ENCODE results near the gene RIPPLY3.

DNA sequence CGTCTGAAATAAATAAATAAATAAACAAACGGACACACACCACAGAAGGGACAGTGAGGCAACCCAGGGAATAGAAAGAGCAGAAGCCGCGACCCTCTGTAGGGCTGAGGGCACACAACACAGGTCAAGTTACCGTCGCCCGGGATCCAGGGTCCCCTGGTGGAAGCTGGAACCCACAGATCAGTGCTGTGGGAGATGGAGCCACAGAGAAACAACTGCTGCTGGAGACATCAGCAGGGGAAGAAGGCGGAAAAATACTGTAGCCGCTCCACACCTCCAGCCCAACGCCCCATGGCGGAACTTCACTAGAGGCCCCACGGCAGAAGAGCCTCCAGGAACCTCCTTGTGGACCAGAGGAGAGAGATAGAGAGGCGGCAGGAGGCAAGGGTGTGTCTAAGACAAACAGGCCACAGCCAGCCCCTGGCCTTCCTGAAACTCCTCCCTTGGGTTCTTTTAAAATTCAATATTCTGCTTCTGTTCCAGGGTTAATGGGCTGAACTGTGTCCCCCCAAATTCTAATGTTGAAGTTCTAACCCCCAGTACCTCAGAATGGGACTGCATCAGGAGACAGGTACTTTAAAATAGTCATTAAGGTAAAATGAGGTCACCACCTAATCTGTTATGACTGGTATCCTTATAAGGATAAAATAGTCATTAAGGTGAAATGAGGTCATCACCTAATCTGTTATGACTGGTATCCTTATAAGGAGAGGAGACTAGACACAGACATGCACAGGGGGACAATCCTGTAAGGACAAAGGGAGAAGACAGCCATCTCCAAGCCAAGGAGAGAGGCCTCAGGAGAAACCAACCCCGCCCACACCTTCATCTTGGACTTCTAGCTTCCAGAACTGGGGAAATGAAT, 32.3 kb upstream of the RIPPLY3 start:
- TF ChIP-seq CTCF (conservative IDR thresholded peaks at IDR 0.05 in 1 of 2, IDR thresholded peaks at IDR 0.05 in 1 of 2; ENCODE audit: low read depth in 1 of 2, low read length in 2 of 2) (no peak), EZH2 (IDR thresholded peaks at IDR 0.05; ENCODE audit: low read length, missing control alignments) (no peak)
